Ovary (tissue), 9 donors: Measurements from ENCODE around the gene MAP4K4. TPM values are rescaled to one million over a fixed set of nuclear protein-coding genes. Genes with fewer than 3 reads are reported as not detected.

Experiments used
- DNase-seq, 5 donors: peaks; one replicate each; pipeline ENCODE4 v3.0.0-alpha.2; 2019 to 2020
- H3K27ac ChIP-seq, 2 donors: fragments of 200-600 bp; one replicate each; pipeline versions ENCODE4 v1.5.1 to v1.8.0; 2019 to 2022
- H3K27me3 ChIP-seq: fragments of 200-600 bp; one replicate; pipeline ENCODE4 v1.8.0; 2022
- H3K36me3 ChIP-seq: fragments of 200-600 bp; sonication (generic); one replicate; pipeline ENCODE4 v1.5.1; 2019
- H3K4me1 ChIP-seq: one replicate; pipeline ENCODE4 v1.8.1; 2013; ENCODE audit warnings: mild to moderate bottlenecking, moderate library complexity; ENCODE audit not compliant: insufficient read depth
- H3K4me3 ChIP-seq: fragments of 200-600 bp; sonication (generic); one replicate; pipeline ENCODE4 v1.5.1; 2017
- H3K9me3 ChIP-seq, 2 donors: fragments of 200-600 bp in 1 of 2; sonication (generic) in 1 of 2; one replicate each; pipeline versions ENCODE4 v1.5.1 to v1.8.1; 2013 to 2019; ENCODE audit warnings: mild to moderate bottlenecking in 1 of 2, moderate library complexity in 1 of 2
- EP300 ChIP-seq: sonication (generic); formaldehyde crosslinking; IDR thresholded peaks from one replicate; pipeline ENCODE4 v1.6.1; 2017; ENCODE audit warnings: antibody characterized with exemption
- POLR2A ChIP-seq: fragments of 450-650 bp; IDR thresholded peaks from one replicate; pipeline ENCODE4 v1.6.1; 2017; ENCODE audit warnings: antibody characterized with exemption, mild to moderate bottlenecking, moderate library complexity
- WGBS, 3 donors: extraction: QIAGEN DNeasy Blood & Tissue Kit in 1 of 3; methylation state at CpG; one replicate each; pipeline versions ENCODE4 v1.1.5 to v1.1.7; 2013 to 2017; 5-methylcytosine and 5-hydroxymethylcytosine counted together
- intact Hi-C, 4 donors: fragments of 100-400 bp; cut with DNase I; formaldehyde crosslinking; loops; one replicate each; pipeline versions ENCODE4 v1.11.0 to v1.15.1; 2022 to 2023
- polyA plus RNA-seq, 2 donors: library from polyadenylated mRNA; stranded (reverse); fragments of 200-250 nt in 1 of 2; fragments of 350-450 nt in 1 of 2; fragmentation: Illumina TruSeq in 1 of 2; extraction: RNeasy Lipid Tissue Mini Kit (QIAGEN cat#74804) in 1 of 2; gene quantifications; one replicate each; pipeline ENCODE4 v1.2.3, GENCODE V29; 2013 to 2014
- total RNA-seq, 7 donors: library from RNA; depleted of rRNA in 2 of 7; stranded (reverse); fragments of >200 nt in 2 of 7; fragmentation: NEBNext Ultra II Directional in 3 of 7; extraction: Animal tissue kit (Norgen Biotek cat#: 25700) in 3 of 7; gene quantifications; one replicate each; pipeline versions ENCODE4 v1.1.0 to v1.2.4, GENCODE V29; 2016 to 2023
- TF ChIP-seq, protein P1 (sequence below), 3 donors: fragments of 450-650 bp in 2 of 3; fragments of 200-600 bp in 1 of 3; IDR thresholded peaks; one replicate each; pipeline versions ENCODE4 v1.5.1 to v1.8.0; 2016 to 2022; ENCODE audit warnings: antibody characterized with exemption in 3 of 3, mild to moderate bottlenecking in 1 of 3
- donor health status: DM: no; HTN: no; CAD: no; lungs with moderate emphysema.
- donor health status: DM: no; HTN: no; CAD: no.
- donor health status: Bipolar disorder and iron deficiency.
- donor health status: DM: yes; HTN: yes; CAD: no.
- donor health status: DM: no; HTN: no; CAD: no.
- donor health status: DM: yes; HTN: yes; CAD: no.

The MAP4K4 gene
- total and polyA plus RNA-seq, 9 donors = 23.9 to 60.9 (median 49.7) TPM

DNA sequence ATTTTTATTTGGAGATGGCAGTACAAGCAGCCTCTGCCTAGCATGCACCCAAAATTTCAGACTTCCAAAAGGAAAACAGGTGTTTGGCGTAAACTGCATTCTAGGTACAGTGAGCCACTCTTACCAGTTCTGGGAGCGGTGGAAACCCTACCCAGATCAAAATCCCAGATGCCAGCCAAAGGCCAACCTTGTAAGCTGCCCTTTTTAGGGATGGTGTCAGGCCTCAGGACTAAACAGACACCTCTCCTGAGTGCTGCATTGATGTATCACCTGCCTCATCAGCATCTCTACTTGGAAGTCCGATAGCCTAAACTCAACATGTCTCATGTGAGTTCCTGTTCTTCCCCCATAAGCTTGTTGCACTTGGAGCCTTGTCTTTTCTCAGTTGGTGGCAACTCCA, 104.0 kb downstream of the MAP4K4 start:
- no peaks in the 10 kb centered on the region for H3K9me3 ChIP-seq
- peaks cover 16% of the 10 kb centered on the region for H3K4me1 ChIP-seq
- H3K27me3 ChIP-seq = no peaks in the 10 kb centered on the region
- TF ChIP-seq, protein P1, sequence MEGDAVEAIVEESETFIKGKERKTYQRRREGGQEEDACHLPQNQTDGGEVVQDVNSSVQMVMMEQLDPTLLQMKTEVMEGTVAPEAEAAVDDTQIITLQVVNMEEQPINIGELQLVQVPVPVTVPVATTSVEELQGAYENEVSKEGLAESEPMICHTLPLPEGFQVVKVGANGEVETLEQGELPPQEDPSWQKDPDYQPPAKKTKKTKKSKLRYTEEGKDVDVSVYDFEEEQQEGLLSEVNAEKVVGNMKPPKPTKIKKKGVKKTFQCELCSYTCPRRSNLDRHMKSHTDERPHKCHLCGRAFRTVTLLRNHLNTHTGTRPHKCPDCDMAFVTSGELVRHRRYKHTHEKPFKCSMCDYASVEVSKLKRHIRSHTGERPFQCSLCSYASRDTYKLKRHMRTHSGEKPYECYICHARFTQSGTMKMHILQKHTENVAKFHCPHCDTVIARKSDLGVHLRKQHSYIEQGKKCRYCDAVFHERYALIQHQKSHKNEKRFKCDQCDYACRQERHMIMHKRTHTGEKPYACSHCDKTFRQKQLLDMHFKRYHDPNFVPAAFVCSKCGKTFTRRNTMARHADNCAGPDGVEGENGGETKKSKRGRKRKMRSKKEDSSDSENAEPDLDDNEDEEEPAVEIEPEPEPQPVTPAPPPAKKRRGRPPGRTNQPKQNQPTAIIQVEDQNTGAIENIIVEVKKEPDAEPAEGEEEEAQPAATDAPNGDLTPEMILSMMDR (IDR thresholded peaks at IDR 0.05) = no peak
- TF ChIP-seq POLR2A = no peak
- no peak for TF ChIP-seq EP300
- 92 to 97% (median 96%) methylated on average over 3 of the region's 3 CpGs for WGBS, 3 donors
- no peak overlapping the region for H3K27ac ChIP-seq
- H3K4me3 ChIP-seq = no peak overlapping the region
- H3K36me3 ChIP-seq = no peaks in the 10 kb centered on the region
- intact Hi-C loops = no loop called here
- DNase-seq = no peak

DNA sequence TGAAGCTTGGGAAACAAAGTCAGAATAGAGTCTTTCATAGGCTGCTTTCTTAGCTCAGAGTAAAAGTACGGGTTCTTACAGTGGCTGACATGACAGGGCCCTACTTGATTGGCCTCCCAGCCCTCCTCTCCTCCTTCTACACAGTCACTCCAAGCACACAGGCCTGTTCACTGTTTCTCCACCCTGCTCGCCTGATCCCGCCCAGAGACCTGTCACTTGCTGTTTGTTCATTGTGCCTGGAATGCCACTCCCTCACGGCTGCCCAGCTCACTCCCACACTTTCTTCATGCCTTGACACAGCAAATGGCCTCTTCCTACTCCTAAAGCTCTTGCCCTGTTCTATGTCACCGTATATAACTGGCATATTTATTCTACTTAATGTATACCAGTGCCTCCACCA, 104.8 kb downstream of the MAP4K4 start:
- Histone ChIP-seq H3K27me3 (no peaks in the 10 kb centered on the region), H3K4me1 (peaks cover 14% of the 10 kb centered on the region), H3K36me3 (no peaks in the 10 kb centered on the region), H3K4me3 (no peak overlapping the region), H3K27ac (no peak overlapping the region), H3K9me3 (no peaks in the 10 kb centered on the region)
- no peak for DNase-seq
- 91 to 95% (median 92%) methylated on average over 5 of the region's 5 CpGs for WGBS, 3 donors
- TF ChIP-seq, protein P1 (IDR thresholded peaks at IDR 0.05) = no peak
- TF ChIP-seq POLR2A = no peak
- TF ChIP-seq EP300 = no peak
- intact Hi-C loops = no loop called here

DNA sequence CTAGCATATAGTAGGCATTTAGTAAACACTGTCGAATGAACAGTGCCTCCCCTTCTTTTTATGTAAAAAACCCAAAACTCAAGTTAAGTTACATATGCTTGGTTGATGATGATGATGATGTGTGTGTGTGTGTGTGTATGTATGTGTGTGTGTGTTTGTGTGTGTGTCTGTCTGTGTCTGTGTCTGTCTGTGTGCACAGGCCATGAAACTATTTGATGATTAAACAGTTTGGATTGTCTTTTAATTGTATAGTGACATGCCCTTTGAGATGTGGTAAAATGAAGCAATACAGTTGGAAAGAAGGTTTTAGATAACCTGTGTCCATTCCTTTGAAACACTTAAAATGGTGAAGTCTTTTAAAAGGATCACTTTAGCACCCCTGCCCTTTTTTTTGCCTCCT, 105.6 kb downstream of the MAP4K4 start:
- Histone ChIP-seq H3K27me3 (no peaks in the 10 kb centered on the region), H3K4me1 (peaks cover 14% of the 10 kb centered on the region), H3K4me3 (no peak overlapping the region), H3K36me3 (no peaks in the 10 kb centered on the region), H3K27ac (no peak overlapping the region), H3K9me3 (no peaks in the 10 kb centered on the region)
- DNase-seq = no peak
- 88 to 91% (median 90%) methylated on average over 1 of the region's 1 CpG for WGBS, 3 donors
- intact Hi-C loops = no loop called here
- TF ChIP-seq, protein P1 (IDR thresholded peaks at IDR 0.05) = no peak
- TF ChIP-seq EP300 = no peak
- no peak for TF ChIP-seq POLR2A

DNA sequence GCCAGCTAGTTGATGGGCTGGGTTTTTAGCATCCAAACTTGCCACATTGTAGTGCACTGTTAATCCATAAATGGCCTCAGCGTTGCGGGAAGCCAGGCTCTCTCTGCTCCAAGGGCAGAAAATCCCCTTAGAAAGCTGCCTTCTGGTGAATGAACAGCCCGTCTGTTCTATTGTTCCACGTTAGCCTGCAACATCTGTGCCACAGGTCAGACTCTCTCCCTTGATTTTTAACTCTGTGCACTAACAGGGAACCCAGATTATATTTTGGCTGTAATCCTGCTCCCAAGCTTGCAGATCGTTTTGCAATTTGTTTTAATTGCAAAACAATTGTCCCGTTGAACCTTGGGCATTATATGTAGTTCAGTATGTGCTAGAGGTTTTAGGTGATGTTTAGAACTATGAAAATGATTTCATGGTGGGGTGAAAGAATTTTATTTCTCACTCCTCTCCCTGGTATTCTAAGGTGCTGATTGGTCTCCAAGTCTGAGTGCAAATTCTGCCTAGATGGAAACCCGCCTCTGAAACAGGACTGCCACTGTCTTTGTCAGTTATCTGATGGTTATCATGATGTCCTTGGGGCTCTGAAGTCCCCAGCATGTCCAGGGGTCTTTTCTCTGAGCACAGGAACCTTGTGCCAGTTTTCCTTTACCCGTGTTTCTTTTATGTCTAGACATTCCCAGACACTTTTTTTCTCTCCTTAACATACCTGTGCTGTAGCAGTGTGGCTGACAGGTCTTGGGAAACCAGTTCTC, 106.6 kb downstream of the MAP4K4 start:
- no peak overlapping the region for H3K27ac ChIP-seq
- no peak for TF ChIP-seq POLR2A
- TF ChIP-seq, protein P1 (IDR thresholded peaks at IDR 0.05) = no peak
- no peak for TF ChIP-seq EP300
- no peaks in the 10 kb centered on the region for H3K27me3 ChIP-seq
- no peaks in the 10 kb centered on the region for H3K9me3 ChIP-seq
- intact Hi-C loops = no loop called here
- H3K4me3 ChIP-seq = no peak overlapping the region
- no peak for DNase-seq
- WGBS, 3 donors = 51 to 66% (median 59%) methylated on average over 8 of the region's 8 CpGs
- peaks cover 14% of the 10 kb centered on the region for H3K4me1 ChIP-seq
- no peaks in the 10 kb centered on the region for H3K36me3 ChIP-seq
